Stomach smooth muscle (tissue), 2 donors: ENCODE results near the gene SCRN2.

Experiments
- H3K27ac ChIP-seq: one replicate; pipeline ENCODE4 v1.7.0; 2013; ENCODE audit warnings: mild to moderate bottlenecking, low read length, inconsistent platforms
- H3K27me3 ChIP-seq, 2 donors: one replicate each; pipeline ENCODE4 v1.7.0; 2013; ENCODE audit warnings: low read length in 2 of 2; ENCODE audit not compliant: insufficient read depth in 2 of 2, control insufficient read depth in 1 of 2
- H3K36me3 ChIP-seq, 2 donors: one replicate each; pipeline ENCODE4 v1.7.0; 2013; ENCODE audit warnings: low read length in 2 of 2; ENCODE audit not compliant: control insufficient read depth in 2 of 2, insufficient read depth in 2 of 2
- H3K4me1 ChIP-seq: one replicate; pipeline ENCODE4 v1.7.0; 2013; ENCODE audit warnings: low read length; ENCODE audit not compliant: control insufficient read depth, insufficient read depth
- H3K4me3 ChIP-seq, 2 donors: one replicate each; pipeline ENCODE4 v1.7.0; 2013; ENCODE audit warnings: low read length in 2 of 2
- H3K9ac ChIP-seq, 2 donors: one replicate each; pipeline ENCODE4 v1.7.0; 2013; ENCODE audit warnings: low read length in 2 of 2, mild to moderate bottlenecking in 1 of 2
- H3K9me3 ChIP-seq, 2 donors: one replicate each; pipeline ENCODE4 v1.7.0; 2013; ENCODE audit warnings: low read length in 2 of 2; ENCODE audit not compliant: control insufficient read depth in 2 of 2
- donor health status: healthy.
- donor health status: Pancreatic carcinoma.

SCRN2 gene

GRCh38 chr17:47840742-47841487, at the start of gene SCRN2:
Gene SCRN2 (minus strand): TSS chr17:47841273. CDS start chr17:47840843, 430 bp downstream.
- Histone ChIP-seq H3K27ac (peak within 1 kb of the TSS; percentile 41), H3K27me3 (peaks cover 3 to 5% of the 10 kb centered on the region in 2 donors), H3K4me1 (peaks cover 24% of the 10 kb centered on the region), H3K9ac (peak within 1 kb of the TSS; percentile 78 to 80), H3K36me3 (peaks cover 2 to 5% of the 10 kb centered on the region in 2 donors), H3K9me3 (no peaks in the 10 kb centered on the region), H3K4me3 (peak within 1 kb of the TSS; percentile 76 to 93)

- Histone ChIP-seq H3K36me3 (no peaks in the 10 kb centered on the region), H3K9ac (no peak overlapping the region), H3K4me1 (peaks cover 4% of the 10 kb centered on the region), H3K27ac (no peak overlapping the region), H3K27me3 (peaks cover 0 to 4% of the 10 kb centered on the region in 2 donors), H3K9me3 (no peaks in the 10 kb centered on the region), H3K4me3 (no peak overlapping the region)
Observed at GRCh38 chr17:47889734-47890529, 48.9 kb upstream of the SCRN2 start.

- Histone ChIP-seq H3K36me3 (no peaks in the 10 kb centered on the region), H3K27me3 (peaks cover 0 to 4% of the 10 kb centered on the region in 2 donors), H3K27ac (no peak overlapping the region), H3K9me3 (no peaks in the 10 kb centered on the region), H3K4me1 (peaks cover 4% of the 10 kb centered on the region), H3K9ac (no peak overlapping the region), H3K4me3 (no peak overlapping the region)
Observed at GRCh38 chr17:47888293-47888692, 47.2 kb upstream of the SCRN2 start.

- Histone ChIP-seq H3K27ac (no peak overlapping the region), H3K36me3 (no peaks in the 10 kb centered on the region), H3K9ac (no peak overlapping the region), H3K4me1 (peaks cover 6% of the 10 kb centered on the region), H3K27me3 (peaks cover 8% of the 10 kb centered on the region in 2 donors), H3K9me3 (no peaks in the 10 kb centered on the region), H3K4me3 (no peak overlapping the region)
Observed at GRCh38 chr17:47884905-47885730, 44.0 kb upstream of the SCRN2 start.

- Histone ChIP-seq H3K4me1 (peaks cover 2% of the 10 kb centered on the region), H3K4me3 (no peak overlapping the region), H3K27me3 (peaks cover 8 to 10% of the 10 kb centered on the region in 2 donors), H3K27ac (no peak overlapping the region), H3K9ac (no peak overlapping the region), H3K9me3 (no peaks in the 10 kb centered on the region), H3K36me3 (no peaks in the 10 kb centered on the region)
Observed at GRCh38 chr17:47884427-47884740, 43.3 kb upstream of the SCRN2 start.

- Histone ChIP-seq H3K27me3 (peaks cover 10 to 12% of the 10 kb centered on the region in 2 donors), H3K9ac (no peak overlapping the region), H3K27ac (no peak overlapping the region), H3K9me3 (no peaks in the 10 kb centered on the region), H3K4me3 (no peak overlapping the region), H3K4me1 (peaks cover 2% of the 10 kb centered on the region), H3K36me3 (no peaks in the 10 kb centered on the region)
Observed at GRCh38 chr17:47883589-47884426, 42.7 kb upstream of the SCRN2 start.

- H3K36me3 ChIP-seq: no peaks in the 10 kb centered on the region
- no peak overlapping the region for H3K27ac ChIP-seq
- peak overlapping the region in 1 of 2 donors; percentile 49 for H3K4me3 ChIP-seq
- H3K4me1 ChIP-seq: peaks cover 2% of the 10 kb centered on the region
- no peaks in the 10 kb centered on the region for H3K9me3 ChIP-seq
- peaks cover 17 to 18% of the 10 kb centered on the region in 2 donors for H3K27me3 ChIP-seq
- H3K9ac ChIP-seq: no peak overlapping the region
Observed at GRCh38 chr17:47882695-47883588, 41.9 kb upstream of the SCRN2 start.

GRCh38 chr17:47882247-47882646, 41.2 kb upstream of the SCRN2 start:
- H3K4me1 ChIP-seq: peaks cover 2% of the 10 kb centered on the region
- H3K9me3 ChIP-seq: no peaks in the 10 kb centered on the region
- H3K9ac ChIP-seq: no peak overlapping the region
- H3K27me3 ChIP-seq: peaks cover 22% of the 10 kb centered on the region in 2 donors
- H3K27ac ChIP-seq: no peak overlapping the region
- no peaks in the 10 kb centered on the region for H3K36me3 ChIP-seq
- H3K4me3 ChIP-seq: peak overlapping the region in 1 of 2 donors; percentile 49

- H3K4me1 ChIP-seq: peaks cover 2% of the 10 kb centered on the region
- H3K4me3 ChIP-seq: no peak overlapping the region
- H3K9me3 ChIP-seq: no peaks in the 10 kb centered on the region
- H3K27me3 ChIP-seq: peaks cover 23 to 33% of the 10 kb centered on the region in 2 donors
- no peak overlapping the region for H3K9ac ChIP-seq
- H3K27ac ChIP-seq: no peak overlapping the region
- H3K36me3 ChIP-seq: no peaks in the 10 kb centered on the region
Observed at GRCh38 chr17:47879776-47880454, 38.8 kb upstream of the SCRN2 start.
